ENCODE results near the gene TYSND1.

TYSND1 gene

GRCh38 chr10:70137927-70138883 lies 8.3 kb downstream of the TYSND1 start:
- TF ChIP-seq POLR2AphosphoS5 (IDR thresholded peaks at IDR 0.05; ENCODE audit: low read depth, low read length) = no peak
- no peak for TF ChIP-seq TAF1 (IDR thresholded peaks at IDR 0.05; ENCODE audit: borderline replicate concordance, insufficient read depth, low read length)
- TF ChIP-seq REST (IDR thresholded peaks at IDR 0.05; ENCODE audit: insufficient read depth in 1 of 2, low read depth in 2 of 2, low read length in 2 of 2) = no peak
- TF ChIP-seq FOXP2 (optimal IDR thresholded peaks at IDR 0.05; ENCODE audit: borderline replicate concordance, extremely low read depth, extremely low read length, insufficient read depth) = no peak
- no peak for TF ChIP-seq SIN3A (IDR thresholded peaks at IDR 0.05; ENCODE audit: borderline replicate concordance, insufficient read depth, low read length)

- TF ChIP-seq REST (IDR thresholded peaks at IDR 0.05; ENCODE audit: insufficient read depth in 1 of 2, low read depth in 2 of 2, low read length in 2 of 2) = no peak
Measured at GRCh38 chr10:70137135-70137534, 9.4 kb downstream of the TYSND1 start.

DNA sequence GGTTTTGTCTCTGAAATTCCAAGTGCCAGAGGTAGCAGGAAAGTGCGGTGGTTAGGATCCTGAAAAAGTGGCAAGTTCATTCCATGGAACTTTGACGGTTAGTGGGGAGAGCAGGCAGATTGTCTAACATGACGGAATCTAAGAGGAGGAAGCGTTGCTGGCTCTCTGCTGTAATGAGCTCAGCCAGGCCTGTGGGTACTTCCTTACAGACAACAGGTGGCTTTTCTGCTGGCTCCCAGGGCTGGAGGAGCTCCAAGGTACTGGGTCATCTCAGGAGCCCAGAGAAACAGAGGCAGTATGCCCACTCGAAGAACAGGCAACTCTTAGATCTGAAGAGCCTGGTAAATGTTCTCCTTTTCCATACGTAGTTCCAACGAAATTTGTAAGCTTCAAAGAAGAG lies 10.8 kb downstream of the TYSND1 start:
- TF ChIP-seq POLR2AphosphoS5 (IDR thresholded peaks at IDR 0.05; ENCODE audit: low read depth, low read length) (no peak), TAF1 (IDR thresholded peaks at IDR 0.05; ENCODE audit: borderline replicate concordance, insufficient read depth, low read length) (no peak)

DNA sequence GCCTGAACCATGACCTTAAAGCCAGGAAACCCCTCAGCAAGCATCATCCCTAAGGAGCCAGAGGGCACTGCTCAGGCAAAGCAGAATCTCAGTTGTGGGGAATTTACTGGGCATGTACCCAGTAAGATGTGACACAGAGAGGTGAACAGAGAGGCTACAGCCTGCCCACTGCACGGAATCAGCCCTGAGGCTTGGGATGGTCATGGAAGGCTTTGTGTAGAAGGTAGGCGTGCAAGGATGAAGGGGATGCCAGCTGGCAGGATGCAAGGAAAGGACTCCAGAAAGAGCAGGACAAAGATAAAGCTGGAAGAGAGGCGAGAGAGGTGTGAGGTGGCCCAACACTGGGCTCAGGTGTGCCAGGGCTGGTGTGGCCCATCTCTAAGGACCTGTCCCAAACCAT lies 11.5 kb downstream of the TYSND1 start:
- TF ChIP-seq FOXP2 (optimal IDR thresholded peaks at IDR 0.05; ENCODE audit: borderline replicate concordance, extremely low read depth, extremely low read length, insufficient read depth) = no peak
- no peak for TF ChIP-seq TAF1 (IDR thresholded peaks at IDR 0.05; ENCODE audit: borderline replicate concordance, insufficient read depth, low read length)

DNA sequence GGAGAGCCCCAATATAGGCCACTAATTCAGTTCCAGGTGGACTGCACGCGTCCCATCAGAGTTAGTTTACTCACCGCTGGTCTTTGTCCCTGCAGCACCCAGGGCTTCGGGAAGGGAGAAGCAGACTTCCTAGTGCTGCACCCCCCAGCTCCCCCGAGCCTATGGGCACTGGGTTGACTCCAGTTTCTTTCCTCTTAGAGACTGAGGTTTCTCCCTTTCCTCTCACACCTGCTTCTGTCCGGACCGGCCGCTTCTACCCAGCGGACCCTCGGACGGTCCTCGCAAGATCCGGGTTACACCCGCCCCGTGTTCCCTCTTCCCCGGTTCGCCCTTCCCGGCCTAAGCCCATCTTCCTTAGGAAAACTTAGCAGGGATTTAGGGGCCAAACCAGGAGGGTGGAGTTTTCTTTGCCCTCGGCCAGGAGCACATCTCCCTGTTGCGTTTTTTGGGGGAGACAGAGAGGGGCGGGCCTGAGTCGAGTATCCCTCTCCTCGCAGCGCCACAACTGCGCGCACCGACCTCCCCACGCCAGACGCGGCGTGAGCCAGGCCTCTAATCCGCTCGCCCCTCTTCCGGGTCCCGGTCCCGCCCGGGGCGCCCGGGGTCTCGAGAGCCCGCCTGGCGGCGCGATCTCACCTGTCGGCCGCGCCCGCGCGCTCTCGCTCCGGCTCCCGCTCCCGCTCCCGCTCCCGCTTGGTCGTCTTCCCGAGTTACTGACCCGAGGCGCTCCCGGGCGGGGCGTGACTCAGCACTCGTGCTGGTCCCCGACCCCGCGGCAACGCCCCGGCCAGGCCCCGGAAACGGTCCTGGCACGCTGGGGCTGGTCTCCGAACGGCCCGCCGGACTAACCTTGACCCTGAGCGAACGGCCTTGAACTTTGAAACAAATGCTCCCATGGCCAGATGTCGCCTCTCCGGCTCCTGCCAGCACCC lies 14.1 kb downstream of the TYSND1 start, which contains the start of gene AIFM2:
Gene AIFM2 (minus strand): TSS at position 728 of the 932 bp plus-strand sequence. CDS start 8,741 bp downstream, outside the sequence.
- no peak for TF ChIP-seq SIN3A (IDR thresholded peaks at IDR 0.05; ENCODE audit: borderline replicate concordance, insufficient read depth, low read length)
- TF ChIP-seq TAF1 (IDR thresholded peaks at IDR 0.05; ENCODE audit: borderline replicate concordance, insufficient read depth, low read length) = no peak
- no peak for TF ChIP-seq REST (IDR thresholded peaks at IDR 0.05; ENCODE audit: insufficient read depth in 1 of 2, low read depth in 2 of 2, low read length in 2 of 2)
- no peak for TF ChIP-seq FOXP2 (optimal IDR thresholded peaks at IDR 0.05; ENCODE audit: borderline replicate concordance, extremely low read depth, extremely low read length, insufficient read depth)
- no peak for TF ChIP-seq POLR2AphosphoS5 (IDR thresholded peaks at IDR 0.05; ENCODE audit: low read depth, low read length)

DNA sequence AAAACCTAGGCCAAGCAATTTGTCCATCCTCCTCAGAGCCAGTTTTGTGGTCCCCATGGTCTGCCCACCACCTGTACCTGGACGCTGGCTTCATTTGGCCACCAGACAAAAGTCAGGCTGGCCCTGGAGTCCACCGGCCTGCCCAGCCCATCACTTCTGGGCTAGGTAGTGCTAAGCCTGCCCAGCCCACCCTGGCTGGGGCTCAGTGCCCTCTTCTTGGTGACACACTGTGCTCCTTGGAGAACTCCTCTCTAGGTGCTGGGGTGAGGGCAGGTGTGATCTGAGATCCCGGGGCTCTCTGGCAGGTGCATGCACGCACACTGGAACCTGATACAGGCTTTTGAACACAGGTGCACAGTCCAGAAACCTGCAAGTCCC lies 15.0 kb downstream of the TYSND1 start:
- TF ChIP-seq POLR2AphosphoS5 (IDR thresholded peaks at IDR 0.05; ENCODE audit: low read depth, low read length) = no peak
- TF ChIP-seq REST (IDR thresholded peaks at IDR 0.05; ENCODE audit: insufficient read depth in 1 of 2, low read depth in 2 of 2, low read length in 2 of 2) = no peak
- TF ChIP-seq SIN3A (IDR thresholded peaks at IDR 0.05; ENCODE audit: borderline replicate concordance, insufficient read depth, low read length) = no peak
- no peak for TF ChIP-seq TAF1 (IDR thresholded peaks at IDR 0.05; ENCODE audit: borderline replicate concordance, insufficient read depth, low read length)
- TF ChIP-seq FOXP2 (optimal IDR thresholded peaks at IDR 0.05; ENCODE audit: borderline replicate concordance, extremely low read depth, extremely low read length, insufficient read depth) = no peak
